ENCODE results near the gene CRK. TPM values are rescaled to one million over a fixed set of nuclear protein-coding genes. Genes with fewer than 3 reads are reported as not detected.
"Not testable (repeated sequence)": the region's sequence is repeated elsewhere in the genome, so short reads cannot be mapped to it uniquely, and the experiment has no call there.

CRK gene
- total RNA-seq, 5 donors from 2014 or later (not counting 1 experiment from before 2014, with no cell fraction given), result 18.0 to 26.8 (median 22.6) TPM

DNA sequence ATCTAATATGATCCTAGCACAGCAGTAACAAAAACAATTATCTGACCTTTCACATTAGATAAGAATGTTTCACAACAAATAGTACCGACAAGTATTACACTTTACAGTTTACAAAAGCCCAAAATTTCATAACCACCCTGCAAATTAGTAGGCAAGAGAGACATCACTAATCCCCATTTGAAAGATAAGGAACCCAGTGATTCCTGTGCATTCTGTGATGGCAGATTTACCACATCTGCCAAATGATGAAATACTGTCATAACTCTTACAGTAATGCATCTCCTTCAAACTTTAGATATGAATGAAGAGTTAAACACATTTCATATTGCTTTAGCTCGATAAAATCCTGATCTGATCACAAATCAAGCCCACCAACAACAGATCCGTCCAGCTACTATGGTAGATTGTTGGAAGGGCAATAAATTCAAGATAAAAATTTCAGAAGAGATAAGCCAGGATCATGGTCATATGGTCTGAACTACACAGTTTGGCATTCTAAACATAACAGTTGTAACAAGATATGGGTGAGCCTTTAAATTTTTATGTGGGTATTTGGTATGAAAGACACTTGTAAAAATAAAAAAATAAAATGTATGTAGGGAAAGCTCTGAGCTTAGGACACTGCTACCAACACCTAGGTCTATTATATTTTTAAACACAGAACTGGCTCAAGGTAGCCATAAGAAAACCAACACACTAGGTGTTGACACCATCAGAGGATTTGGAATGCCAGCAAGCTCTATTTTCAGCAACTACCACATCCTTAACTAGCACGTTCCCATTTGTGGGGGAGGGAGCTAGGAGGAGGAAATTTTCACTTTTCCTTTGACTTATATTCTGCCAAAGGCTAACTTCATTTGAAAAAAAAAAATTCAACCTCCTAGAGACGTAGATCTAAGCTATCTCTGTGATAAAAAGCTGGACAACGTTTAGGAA lies 65.3 kb downstream of the CRK start:
- ATAC-seq (replicated peaks in 1 of 4) (no peak), DNase-seq (no peak)
- CTCF ChIA-PET, result interaction anchor here (0.5 to 2.6 kb wide), 6 partner anchors 10 to 126 kb away, joined by 3 to 15 read pairs (median 4); partner anchors contain the start of gene INPP5K (in 1 of the 2)
- H3K27me3 Mint-ChIP-seq, result no peaks in the 10 kb centered on the region
- Histone ChIP-seq H3K4me3 (ENCODE audit: control insufficient read depth in 1 of 2, extremely low read depth in 1 of 2, low read length in 1 of 2) (no peak overlapping the region), H3K9me3 (no peaks in the 10 kb centered on the region), H3K27me3 (replicated peaks in 1 of 2; ENCODE audit: control insufficient read depth in 2 of 2, extremely low read depth in 1 of 2, insufficient read depth in 2 of 2, low read length in 1 of 2) (no peaks in the 10 kb centered on the region), H3K4me1 (ENCODE audit: control insufficient read depth in 1 of 2, extremely low read depth in 1 of 2, insufficient read depth in 2 of 2, low read length in 2 of 2) (peaks cover 38 to 74% of the 10 kb centered on the region in 2 experiments), H3K36me3 (ENCODE audit: control insufficient read depth in 2 of 2, extremely low read depth in 1 of 2, insufficient read depth in 1 of 2, low read length in 1 of 2) (peaks cover 0 to 4% of the 10 kb centered on the region in 2 donors), H3K27ac (ENCODE audit: low read length) (no peak overlapping the region)
- WGBS (ENCODE audit: insufficient coverage), result 63% methylated on average over 2 of the region's 6 CpGs
- H3K27ac Mint-ChIP-seq, result peak overlapping the region; percentile 46 to 73
- H3K4me3 Mint-ChIP-seq, result peak overlapping the region in 2 of 3 donors; percentile 2 to 41
- no peaks in the 10 kb centered on the region for H3K9me3 Mint-ChIP-seq
- no peaks in the 10 kb centered on the region for H3K36me3 Mint-ChIP-seq
- peaks cover 84 to 88% (median 88%) of the 10 kb centered on the region in 3 donors for H3K4me1 Mint-ChIP-seq
- POLR2A ChIA-PET, result interaction anchor here (0.5 to 1.1 kb wide), 6 partner anchors 9 to 209 kb away, joined by 3 to 10 read pairs (median 4); partner anchors contain the start of gene YWHAE (in 2 of the 2)

DNA sequence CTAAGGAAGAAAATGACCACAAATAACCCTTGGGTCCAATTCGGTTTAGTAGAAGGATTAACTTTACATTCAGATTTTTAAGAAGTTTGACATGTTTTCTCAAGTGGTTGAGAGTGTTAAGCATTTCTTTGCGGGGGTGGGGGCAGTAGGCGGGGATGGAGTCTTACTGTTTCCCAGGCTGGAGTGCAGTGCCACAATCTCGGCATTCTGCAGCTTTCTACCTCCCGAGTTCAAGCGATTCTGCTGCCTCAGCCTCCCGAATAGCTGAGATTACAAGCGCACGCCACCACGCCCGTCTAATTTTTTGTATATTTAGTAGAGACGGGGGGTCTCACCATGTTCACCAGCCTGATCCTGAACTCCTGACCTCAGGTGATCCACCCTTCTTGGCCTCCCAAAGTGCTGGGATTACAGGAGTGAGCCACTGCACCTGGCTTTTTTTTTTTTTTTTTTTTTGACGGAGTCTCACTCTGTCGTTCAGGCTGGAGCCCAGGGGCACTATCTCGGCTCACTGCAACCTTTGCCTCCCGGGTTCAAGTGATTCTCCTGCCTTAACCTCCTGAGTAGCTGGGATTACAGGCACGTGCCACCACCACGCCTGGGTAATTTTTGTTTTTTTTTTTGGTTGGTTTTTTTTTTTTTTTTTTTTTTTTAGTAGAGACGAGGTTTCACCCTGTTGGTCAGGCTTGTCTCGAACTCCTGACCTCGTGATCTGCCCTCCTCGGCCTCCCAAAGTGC lies 68.4 kb downstream of the CRK start:
- peaks cover 72 to 79% (median 73%) of the 10 kb centered on the region in 3 donors for H3K4me1 Mint-ChIP-seq
- ATAC-seq (replicated peaks in 1 of 4); H3K4me3 ChIP-seq (ENCODE audit: control insufficient read depth in 1 of 2, extremely low read depth in 1 of 2, low read length in 1 of 2); H3K27ac Mint-ChIP-seq; H3K36me3 Mint-ChIP-seq; H3K36me3 ChIP-seq (ENCODE audit: control insufficient read depth in 2 of 2, extremely low read depth in 1 of 2, insufficient read depth in 1 of 2, low read length in 1 of 2); H3K9me3 ChIP-seq; H3K9me3 Mint-ChIP-seq; DNase-seq; H3K27me3 ChIP-seq (replicated peaks in 1 of 2; ENCODE audit: control insufficient read depth in 2 of 2, extremely low read depth in 1 of 2, insufficient read depth in 2 of 2, low read length in 1 of 2); H3K27me3 Mint-ChIP-seq; H3K27ac ChIP-seq (ENCODE audit: low read length): not testable (repeated sequence)
- POLR2A ChIA-PET, result interaction anchor here (0.6 to 0.8 kb wide), 3 partner anchors 10 to 127 kb away, joined by 3 to 10 read pairs (median 4); no protein-coding TSS in a partner anchor
- H3K4me1 ChIP-seq (ENCODE audit: control insufficient read depth in 1 of 2, extremely low read depth in 1 of 2, insufficient read depth in 2 of 2, low read length in 2 of 2), result peaks cover 24 to 76% of the 10 kb centered on the region in 2 experiments
- peak overlapping the region in 1 of 3 donors; percentile 40 for H3K4me3 Mint-ChIP-seq
- 76% methylated on average over 5 of the region's 22 CpGs for WGBS (ENCODE audit: insufficient coverage)
- CTCF ChIA-PET, result interaction anchor here (0.6 to 1.5 kb wide), 3 partner anchors 12 to 44 kb away, joined by 3 to 5 read pairs (median 4); partner anchors contain the start of gene YWHAE (in 1 of the 2)

DNA sequence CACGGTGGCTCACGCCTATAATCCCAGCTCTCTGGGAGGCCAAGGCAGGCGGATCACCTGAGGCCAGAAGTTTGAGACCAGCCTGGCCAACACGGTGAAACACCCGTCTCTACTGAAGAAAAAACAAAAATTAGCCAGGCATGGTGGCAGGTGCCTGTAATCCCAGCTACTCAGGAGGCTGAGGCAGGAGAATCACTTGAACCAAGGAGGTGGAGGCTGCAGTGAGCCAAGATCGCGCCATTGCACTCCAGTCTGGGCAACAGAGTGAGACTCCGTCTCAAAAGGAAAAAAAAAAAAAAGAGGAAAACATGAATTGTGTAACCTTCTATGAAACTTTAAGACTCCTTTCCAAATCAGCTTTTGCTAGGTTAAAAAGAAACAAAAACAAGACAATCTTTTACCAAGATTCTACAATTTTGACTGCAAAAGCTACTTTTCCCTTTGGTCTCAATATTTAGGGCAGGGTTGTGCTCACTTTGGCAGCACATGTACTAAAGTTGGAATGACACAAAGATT lies 69.3 kb downstream of the CRK start:
- WGBS (ENCODE audit: insufficient coverage), result 90% methylated on average over 5 of the region's 8 CpGs
- peak overlapping the region in 1 of 2 donors; percentile 60 for H3K27ac Mint-ChIP-seq
- not testable (repeated sequence) for ATAC-seq (replicated peaks in 1 of 4); H3K27ac ChIP-seq (ENCODE audit: low read length); H3K27me3 ChIP-seq (replicated peaks in 1 of 2; ENCODE audit: control insufficient read depth in 2 of 2, extremely low read depth in 1 of 2, insufficient read depth in 2 of 2, low read length in 1 of 2); H3K4me3 ChIP-seq (ENCODE audit: control insufficient read depth in 1 of 2, extremely low read depth in 1 of 2, low read length in 1 of 2); H3K36me3 Mint-ChIP-seq; DNase-seq; H3K36me3 ChIP-seq (ENCODE audit: control insufficient read depth in 2 of 2, extremely low read depth in 1 of 2, insufficient read depth in 1 of 2, low read length in 1 of 2); H3K27me3 Mint-ChIP-seq; H3K9me3 ChIP-seq; H3K9me3 Mint-ChIP-seq
- ChIA-PET POLR2A (interaction anchor here (0.6 to 0.8 kb wide), 2 partner anchors 21 to 372 kb away, joined by 3 read pairs; no protein-coding TSS in a partner anchor), CTCF (interaction anchor here (0.6 to 1.5 kb wide), 4 partner anchors 10 to 45 kb away, joined by 3 to 5 read pairs (median 4); partner anchors contain the start of gene YWHAE (in 1 of the 2))
- H3K4me1 ChIP-seq (ENCODE audit: control insufficient read depth in 1 of 2, extremely low read depth in 1 of 2, insufficient read depth in 2 of 2, low read length in 2 of 2), result peaks cover 24 to 75% of the 10 kb centered on the region in 2 experiments
- peak overlapping the region in 2 of 3 donors; percentile 17 to 40 for H3K4me3 Mint-ChIP-seq
- peaks cover 68 to 78% (median 70%) of the 10 kb centered on the region in 3 donors for H3K4me1 Mint-ChIP-seq

DNA sequence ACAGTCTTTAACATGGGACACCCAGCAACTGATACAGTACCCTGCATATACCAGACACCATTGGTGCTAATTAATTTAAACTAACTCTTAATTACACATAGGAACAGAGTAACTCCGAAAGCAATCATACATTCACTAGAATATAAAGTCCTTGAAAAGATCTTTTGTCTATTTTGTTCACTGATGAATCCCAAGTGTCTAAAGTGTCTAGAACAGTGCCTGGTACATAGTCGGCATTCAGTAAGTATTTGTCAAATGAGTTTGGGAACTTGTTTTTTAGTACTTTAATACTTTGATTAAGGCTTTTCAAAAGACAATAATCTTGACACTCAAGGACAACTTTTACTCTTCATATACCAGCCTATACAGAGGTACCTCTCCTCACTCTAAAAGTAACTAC lies 69.8 kb downstream of the CRK start:
- POLR2A ChIA-PET, result interaction anchor here in 1 of 2 donors (0.6 kb wide), 1 partner anchor 372 kb away, joined by 3 read pairs; no protein-coding TSS in a partner anchor
- Histone ChIP-seq H3K36me3 (ENCODE audit: control insufficient read depth in 2 of 2, extremely low read depth in 1 of 2, insufficient read depth in 1 of 2, low read length in 1 of 2) (peaks cover 0 to 8% of the 10 kb centered on the region in 2 donors), H3K27me3 (replicated peaks in 1 of 2; ENCODE audit: control insufficient read depth in 2 of 2, extremely low read depth in 1 of 2, insufficient read depth in 2 of 2, low read length in 1 of 2) (no peaks in the 10 kb centered on the region), H3K4me3 (ENCODE audit: control insufficient read depth in 1 of 2, extremely low read depth in 1 of 2, low read length in 1 of 2) (no peak overlapping the region), H3K27ac (ENCODE audit: low read length) (no peak overlapping the region), H3K4me1 (ENCODE audit: control insufficient read depth in 1 of 2, extremely low read depth in 1 of 2, insufficient read depth in 2 of 2, low read length in 2 of 2) (peaks cover 21 to 75% of the 10 kb centered on the region in 2 experiments), H3K9me3 (no peaks in the 10 kb centered on the region)
- Mint-ChIP-seq H3K4me1 (peaks cover 68 to 78% (median 70%) of the 10 kb centered on the region in 3 donors), H3K4me3 (peak overlapping the region in 1 of 3 donors; percentile 40), H3K9me3 (no peaks in the 10 kb centered on the region), H3K27ac (peak overlapping the region in 1 of 2 donors; percentile 16), H3K27me3 (no peaks in the 10 kb centered on the region), H3K36me3 (no peaks in the 10 kb centered on the region)
- CTCF ChIA-PET, result interaction anchor here in 1 of 2 donors (1.0 to 1.5 kb wide), 3 partner anchors 10 to 24 kb away, joined by 3 to 4 read pairs (median 4); no protein-coding TSS in a partner anchor
- no peak for DNase-seq
- no peak for ATAC-seq (replicated peaks in 1 of 4)
- no CpG with 5 or more reads among the region's 2 CpGs for WGBS (ENCODE audit: insufficient coverage)

DNA sequence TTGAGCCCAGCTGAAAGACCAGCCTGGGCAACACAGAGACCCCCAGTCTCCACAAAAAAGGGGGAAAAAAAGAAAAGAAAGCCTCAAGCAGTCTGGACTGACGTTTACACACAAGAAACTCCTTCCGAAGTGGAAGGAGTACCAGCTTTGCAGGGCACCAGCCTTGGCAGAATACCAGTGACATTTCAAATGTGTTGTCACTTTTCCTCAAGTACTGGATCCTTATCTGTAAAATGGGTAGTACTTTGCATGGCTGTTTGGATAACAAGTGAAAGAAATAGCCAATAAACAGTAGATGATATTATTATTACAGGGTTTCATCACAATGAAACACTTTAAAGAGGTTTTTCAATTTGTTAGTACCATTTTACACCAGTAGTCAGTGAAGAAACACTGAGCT lies 70.2 kb downstream of the CRK start:
- WGBS (ENCODE audit: insufficient coverage), result no CpG with 5 or more reads among the region's 2 CpGs
- H3K4me1 ChIP-seq (ENCODE audit: control insufficient read depth in 1 of 2, extremely low read depth in 1 of 2, insufficient read depth in 2 of 2, low read length in 2 of 2), result peaks cover 19 to 76% of the 10 kb centered on the region in 2 experiments
- no peaks in the 10 kb centered on the region for H3K27me3 ChIP-seq (replicated peaks in 1 of 2; ENCODE audit: control insufficient read depth in 2 of 2, extremely low read depth in 1 of 2, insufficient read depth in 2 of 2, low read length in 1 of 2)
- H3K36me3 Mint-ChIP-seq, result no peaks in the 10 kb centered on the region
- H3K9me3 ChIP-seq, result no peaks in the 10 kb centered on the region
- H3K36me3 ChIP-seq (ENCODE audit: control insufficient read depth in 2 of 2, extremely low read depth in 1 of 2, insufficient read depth in 1 of 2, low read length in 1 of 2), result peaks cover 0 to 8% of the 10 kb centered on the region in 2 donors
- ChIA-PET POLR2A (interaction anchor here in 1 of 2 donors (0.6 to 1.2 kb wide), 2 partner anchors 12 to 119 kb away, joined by 3 to 5 read pairs; no protein-coding TSS in a partner anchor), CTCF (interaction anchor here in 1 of 2 donors (1.0 to 1.2 kb wide), 2 partner anchors 10 to 23 kb away, joined by 3 to 4 read pairs; no protein-coding TSS in a partner anchor)
- no peaks in the 10 kb centered on the region for H3K27me3 Mint-ChIP-seq
- ATAC-seq (replicated peaks in 1 of 4), result no peak
- no peaks in the 10 kb centered on the region for H3K9me3 Mint-ChIP-seq
- H3K4me3 Mint-ChIP-seq, result peak overlapping the region in 1 of 3 donors; percentile 12
- H3K4me1 Mint-ChIP-seq, result peaks cover 68 to 78% (median 70%) of the 10 kb centered on the region in 3 donors
- H3K27ac Mint-ChIP-seq, result peak overlapping the region in 1 of 2 donors; percentile 16
- no peak overlapping the region for H3K4me3 ChIP-seq (ENCODE audit: control insufficient read depth in 1 of 2, extremely low read depth in 1 of 2, low read length in 1 of 2)
- no peak overlapping the region for H3K27ac ChIP-seq (ENCODE audit: low read length)
- DNase-seq, result no peak

Measured in T-cell (primary cell).